Glutamatergic neuron (in vitro differentiated cells): ENCODE results near the gene MALRD1. TPM values are rescaled to one million over a fixed set of nuclear protein-coding genes. Genes with fewer than 3 reads are reported as not detected.

Source experiments
- DNase-seq: peaks from one replicate; pipeline ENCODE4 v3.0.0; 2022
- H3K27ac Mint-ChIP-seq: one replicate; pipeline ENCODE4 v1.8.0; 2020; ENCODE audit warnings: mild to moderate bottlenecking, mixed read lengths, inconsistent platforms; ENCODE audit not compliant: unreplicated experiment
- H3K27me3 Mint-ChIP-seq: one replicate; pipeline ENCODE4 v1.8.0; 2020; ENCODE audit warnings: mild to moderate bottlenecking, moderate library complexity, mixed read lengths, inconsistent platforms; ENCODE audit not compliant: unreplicated experiment
- H3K36me3 Mint-ChIP-seq: one replicate; pipeline ENCODE4 v1.8.0; 2020; ENCODE audit warnings: mild to moderate bottlenecking, mixed read lengths, inconsistent platforms; ENCODE audit not compliant: unreplicated experiment
- H3K4me1 Mint-ChIP-seq: one replicate; pipeline ENCODE4 v1.8.0; 2020; ENCODE audit warnings: mild to moderate bottlenecking, low read depth, mixed read lengths, inconsistent platforms; ENCODE audit not compliant: unreplicated experiment
- H3K4me3 Mint-ChIP-seq: one replicate; pipeline ENCODE4 v1.8.0; 2020; ENCODE audit warnings: mild to moderate bottlenecking, mixed read lengths, inconsistent platforms; ENCODE audit not compliant: unreplicated experiment
- H3K9me3 Mint-ChIP-seq: one replicate; pipeline ENCODE4 v1.8.0; 2020; ENCODE audit warnings: mild to moderate bottlenecking, moderate library complexity, mixed read lengths, inconsistent platforms; ENCODE audit not compliant: unreplicated experiment
- CTCF ChIP-seq: fragments of 200-600 bp; sonication (generic); IDR thresholded peaks from one replicate; pipeline ENCODE4 v1.5.0; 2021; ENCODE audit not compliant: partially characterized antibody, unreplicated experiment
- total RNA-seq: library from RNA; stranded (reverse); fragmentation: NEBNext Ultra II Directional; extraction: Animal tissue kit (Norgen Biotek cat#: 25700); gene quantifications from one replicate; pipeline ENCODE4 v1.2.1, GENCODE V29; 2021; ENCODE audit not compliant: unreplicated experiment

Gene MALRD1
- total RNA-seq, 1 donor from 2014 or later, result 0.27 TPM

DNA sequence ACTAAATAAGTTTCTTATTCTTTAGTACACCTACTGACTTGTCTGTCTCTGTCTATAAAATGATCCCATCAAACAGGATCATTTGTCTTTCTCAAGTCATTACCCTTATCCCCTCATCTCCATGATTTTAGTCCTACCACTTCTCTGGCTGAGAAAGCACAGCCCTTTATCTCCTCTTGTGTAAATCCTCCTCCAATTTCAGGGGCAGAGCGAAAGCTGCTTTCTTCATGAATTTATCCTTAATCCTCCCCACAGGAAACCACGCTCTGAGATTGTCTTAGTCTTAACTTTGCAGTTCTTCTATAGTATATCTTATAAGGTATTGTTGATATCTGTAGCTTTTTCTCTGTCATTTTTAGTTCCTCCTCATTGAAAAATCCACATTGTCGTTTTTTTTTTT is 528.0 kb downstream of the MALRD1 start:
- no peaks in the 10 kb centered on the region for H3K36me3 Mint-ChIP-seq
- H3K27ac Mint-ChIP-seq, result no peak overlapping the region
- no peak for DNase-seq
- H3K27me3 Mint-ChIP-seq, result no peaks in the 10 kb centered on the region
- no peak for TF ChIP-seq CTCF
- H3K4me3 Mint-ChIP-seq, result no peak overlapping the region
- H3K4me1 Mint-ChIP-seq, result no peaks in the 10 kb centered on the region
- no peaks in the 10 kb centered on the region for H3K9me3 Mint-ChIP-seq

DNA sequence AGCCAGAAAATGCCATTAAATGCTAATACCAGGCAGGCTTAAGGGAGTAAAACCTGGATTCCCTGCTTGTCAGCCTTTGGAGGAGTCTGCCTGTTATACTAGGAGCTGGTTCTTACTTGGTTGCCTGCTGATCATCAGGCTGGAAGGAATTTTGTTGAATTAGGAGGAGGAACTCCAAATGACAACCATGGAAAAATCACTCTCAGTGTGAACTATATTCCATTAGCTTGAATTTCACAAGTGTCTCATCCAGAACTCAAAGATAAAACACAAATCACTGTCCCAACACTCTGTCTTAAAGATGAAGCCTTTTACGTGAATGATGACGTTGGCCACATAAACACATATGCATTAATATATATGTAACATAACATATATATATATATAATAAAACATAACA is 528.8 kb downstream of the MALRD1 start:
- Mint-ChIP-seq H3K4me3 (no peak overlapping the region), H3K36me3 (no peaks in the 10 kb centered on the region), H3K27me3 (no peaks in the 10 kb centered on the region), H3K9me3 (no peaks in the 10 kb centered on the region), H3K4me1 (no peaks in the 10 kb centered on the region), H3K27ac (no peak overlapping the region)
- no peak for DNase-seq
- TF ChIP-seq CTCF, result no peak

GRCh38 chr10:19577807-19578206 is 529.2 kb downstream of the MALRD1 start:
- no peak overlapping the region for H3K27ac Mint-ChIP-seq
- no peak for TF ChIP-seq CTCF
- no peaks in the 10 kb centered on the region for H3K9me3 Mint-ChIP-seq
- no peak for DNase-seq
- no peaks in the 10 kb centered on the region for H3K27me3 Mint-ChIP-seq
- H3K4me3 Mint-ChIP-seq, result no peak overlapping the region
- H3K36me3 Mint-ChIP-seq, result no peaks in the 10 kb centered on the region
- no peaks in the 10 kb centered on the region for H3K4me1 Mint-ChIP-seq

- no peak for DNase-seq
- no peak for TF ChIP-seq CTCF
- Mint-ChIP-seq H3K4me1 (no peaks in the 10 kb centered on the region), H3K27ac (no peak overlapping the region), H3K4me3 (no peak overlapping the region), H3K27me3 (no peaks in the 10 kb centered on the region), H3K36me3 (no peaks in the 10 kb centered on the region), H3K9me3 (no peaks in the 10 kb centered on the region)
Observed at GRCh38 chr10:19578571-19578970, 530.0 kb downstream of the MALRD1 start.

GRCh38 chr10:19579761-19580545 is 531.4 kb downstream of the MALRD1 start:
- no peak overlapping the region for H3K4me3 Mint-ChIP-seq
- no peaks in the 10 kb centered on the region for H3K27me3 Mint-ChIP-seq
- no peak overlapping the region for H3K27ac Mint-ChIP-seq
- no peaks in the 10 kb centered on the region for H3K9me3 Mint-ChIP-seq
- DNase-seq, result no peak
- no peak for TF ChIP-seq CTCF
- no peaks in the 10 kb centered on the region for H3K36me3 Mint-ChIP-seq
- H3K4me1 Mint-ChIP-seq, result no peaks in the 10 kb centered on the region
